Sigmoid colon (tissue), 7 donors: ENCODE results near the gene MED13L. TPM values are rescaled to one million over a fixed set of nuclear protein-coding genes. Genes with fewer than 3 reads are reported as not detected.

Source experiments
- DNase-seq: peaks from one replicate; pipeline ENCODE4 v3.0.0-alpha.2; 2019
- H3K27ac ChIP-seq, 4 donors: fragments of 200-600 bp; sonication (generic); one replicate each; pipeline ENCODE4 v1.5.1; 2016 to 2019; ENCODE audit warnings: mild to moderate bottlenecking in 1 of 4
- H3K27me3 ChIP-seq, 3 donors: fragments of 200-600 bp; sonication (generic); one replicate each; pipeline ENCODE4 v1.5.1; 2019; ENCODE audit warnings: mild to moderate bottlenecking in 1 of 3
- H3K36me3 ChIP-seq, 4 donors: fragments of 200-600 bp; sonication (generic); one replicate each; pipeline ENCODE4 v1.5.1; 2016 to 2019
- H3K4me1 ChIP-seq, 4 donors: fragments of 200-600 bp; sonication (generic); one replicate each; pipeline ENCODE4 v1.5.1; 2017 to 2019
- H3K4me3 ChIP-seq, 4 donors: fragments of 200-600 bp; sonication (generic); one replicate each; pipeline ENCODE4 v1.5.1; 2017 to 2019; ENCODE audit warnings: mild to moderate bottlenecking in 2 of 4, moderate library complexity in 1 of 4
- H3K9me3 ChIP-seq, 4 donors: fragments of 200-600 bp in 3 of 4; sonication (generic) in 3 of 4; one replicate each; pipeline versions ENCODE4 v1.5.1 to v1.6.1; 2013 to 2019
- CTCF ChIP-seq, 4 experiments: fragments of 450-650 bp in 3 of 4; fragments of 200-600 bp in 1 of 4; IDR thresholded peaks; one replicate each; pipeline ENCODE4 v1.5.1; 2016 to 2019; ENCODE audit warnings: antibody characterized with exemption in 4 of 4, mild to moderate bottlenecking in 3 of 4, moderate library complexity in 2 of 4
- EP300 ChIP-seq, 4 donors: sonication (generic); formaldehyde crosslinking; IDR thresholded peaks; one replicate each; pipeline ENCODE4 v1.6.1; 2017; ENCODE audit warnings: antibody characterized with exemption in 4 of 4
- POLR2A ChIP-seq, 2 donors: fragments of 450-650 bp; IDR thresholded peaks; one replicate each; pipeline ENCODE4 v1.6.1; 2016; ENCODE audit warnings: antibody characterized with exemption in 2 of 2, mild to moderate bottlenecking in 2 of 2, moderate library complexity in 2 of 2
- POLR2AphosphoS5 ChIP-seq, 4 donors: sonication (generic); formaldehyde crosslinking; IDR thresholded peaks; one replicate each; pipeline ENCODE4 v1.6.1; 2017; ENCODE audit warnings: antibody characterized with exemption in 4 of 4
- WGBS, 2 donors: extraction: QIAGEN DNeasy Blood & Tissue Kit; methylation state at CpG; one replicate each; pipeline ENCODE4 v1.1.7; 2013; 5-methylcytosine and 5-hydroxymethylcytosine counted together
- intact Hi-C: fragments of 100-400 bp; cut with DNase I; formaldehyde crosslinking; loops from one replicate; pipeline ENCODE4 v1.15.1; 2023
- polyA plus RNA-seq, 3 donors: library from polyadenylated mRNA; stranded (reverse); fragments of 200-250 nt; gene quantifications; one replicate each; pipeline ENCODE4 v1.2.3, GENCODE V29; 2013
- total RNA-seq, 4 donors: library from RNA; depleted of rRNA; stranded (reverse); fragments of >200 nt; gene quantifications; one replicate each; pipeline ENCODE4 v1.1.0, GENCODE V29; 2016
- donor health status: healthy with polysubstance abuse.
- donor health status: Bipolar disorder and iron deficiency.
- donor health status: healthy.

The MED13L gene
- total and polyA plus RNA-seq, 7 donors = 12.5 to 246 (median 151) TPM

DNA sequence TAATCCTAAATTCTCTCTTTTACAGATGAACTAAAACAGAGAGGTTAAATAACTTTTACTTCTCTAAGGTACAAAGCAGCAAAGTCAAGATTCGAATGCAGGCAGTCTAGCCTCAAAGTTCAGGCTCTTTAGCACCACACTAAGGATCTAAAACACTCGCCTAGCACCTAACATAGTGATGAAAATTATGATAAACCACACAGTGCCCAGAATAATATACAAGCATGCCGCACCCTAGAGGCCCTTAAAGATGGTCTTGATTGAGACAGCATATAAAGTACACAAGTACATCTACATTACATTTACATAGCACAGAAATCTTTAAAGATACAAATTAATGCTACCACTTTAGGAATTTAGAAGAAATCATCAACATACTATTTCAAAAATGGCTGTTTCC, 207.0 kb downstream of the MED13L start:
- Histone ChIP-seq H3K27ac (no peak overlapping the region), H3K9me3 (no peaks in the 10 kb centered on the region), H3K4me1 (peaks cover 0 to 31% (median 23%) of the 10 kb centered on the region in 4 donors), H3K27me3 (no peaks in the 10 kb centered on the region), H3K4me3 (no peak overlapping the region), H3K36me3 (no peaks in the 10 kb centered on the region)
- no peak for DNase-seq
- 95 to 98% methylated on average over 3 of the region's 3 CpGs for WGBS, 2 donors
- intact Hi-C loops = no loop called here
- TF ChIP-seq EP300 (IDR thresholded peaks at IDR 0.05) (no peak), CTCF (IDR thresholded peaks at IDR 0.05) (no peak), POLR2AphosphoS5 (IDR thresholded peaks at IDR 0.05) (no peak), POLR2A (IDR thresholded peaks at IDR 0.05) (no peak)

- intact Hi-C loops = no loop called here
- H3K4me3 ChIP-seq = no peak overlapping the region
- no peak for TF ChIP-seq POLR2AphosphoS5 (IDR thresholded peaks at IDR 0.05)
- no peak for TF ChIP-seq CTCF (IDR thresholded peaks at IDR 0.05)
- TF ChIP-seq POLR2A (IDR thresholded peaks at IDR 0.05) = no peak
- no peak for TF ChIP-seq EP300 (IDR thresholded peaks at IDR 0.05)
- H3K9me3 ChIP-seq = no peaks in the 10 kb centered on the region
- H3K4me1 ChIP-seq = peaks cover 0 to 31% (median 25%) of the 10 kb centered on the region in 4 donors
- no peak overlapping the region for H3K27ac ChIP-seq
- no peaks in the 10 kb centered on the region for H3K36me3 ChIP-seq
- H3K27me3 ChIP-seq = no peaks in the 10 kb centered on the region
- no peak for DNase-seq
These were observed 207.6 kb downstream of the MED13L start for GRCh38 chr12:116069943-116070342.

- H3K36me3 ChIP-seq = no peaks in the 10 kb centered on the region
- H3K4me3 ChIP-seq = no peak overlapping the region
- H3K27me3 ChIP-seq = no peaks in the 10 kb centered on the region
- no peak for TF ChIP-seq POLR2A (IDR thresholded peaks at IDR 0.05)
- TF ChIP-seq POLR2AphosphoS5 (IDR thresholded peaks at IDR 0.05) = no peak
- no peak for TF ChIP-seq EP300 (IDR thresholded peaks at IDR 0.05)
- no peak for TF ChIP-seq CTCF (IDR thresholded peaks at IDR 0.05)
- peaks cover 0 to 37% (median 26%) of the 10 kb centered on the region in 4 donors for H3K4me1 ChIP-seq
- WGBS, 2 donors = 93 to 95% methylated on average over 9 of the region's 9 CpGs
- intact Hi-C loops = no loop called here
- H3K27ac ChIP-seq = no peak overlapping the region
- DNase-seq = no peak
- no peaks in the 10 kb centered on the region for H3K9me3 ChIP-seq
These were observed 208.6 kb downstream of the MED13L start for GRCh38 chr12:116068853-116069252.

- no peaks in the 10 kb centered on the region for H3K36me3 ChIP-seq
- H3K9me3 ChIP-seq = no peaks in the 10 kb centered on the region
- peaks cover 0 to 41% (median 26%) of the 10 kb centered on the region in 4 donors for H3K4me1 ChIP-seq
- intact Hi-C loops = no loop called here
- TF ChIP-seq POLR2AphosphoS5 (IDR thresholded peaks at IDR 0.05) (no peak), CTCF (IDR thresholded peaks at IDR 0.05) (no peak), EP300 (IDR thresholded peaks at IDR 0.05) (no peak), POLR2A (IDR thresholded peaks at IDR 0.05) (no peak)
- H3K27ac ChIP-seq = no peak overlapping the region
- H3K4me3 ChIP-seq = no peak overlapping the region
- DNase-seq = no peak
- no peaks in the 10 kb centered on the region for H3K27me3 ChIP-seq
These were observed 209.1 kb downstream of the MED13L start for GRCh38 chr12:116068371-116068770.

DNA sequence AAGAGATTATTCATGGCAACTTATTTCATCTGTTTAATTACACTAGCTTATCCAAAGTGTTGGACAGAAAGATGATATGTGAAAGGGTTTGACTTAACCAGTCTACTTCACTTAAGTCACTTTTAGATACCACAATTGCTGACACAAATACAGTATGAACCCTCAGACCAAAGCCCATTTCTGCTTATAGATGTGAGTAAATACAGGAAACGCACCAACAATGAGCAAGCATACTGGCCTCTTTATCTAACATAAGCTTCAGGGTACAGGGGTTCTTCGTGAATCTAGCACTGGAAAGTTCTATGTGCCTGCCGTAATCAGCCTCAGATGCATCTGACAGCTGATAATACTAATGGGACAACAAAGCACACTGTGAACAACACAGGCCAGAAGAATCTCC, 209.6 kb downstream of the MED13L start:
- intact Hi-C loops = no loop called here
- H3K36me3 ChIP-seq = no peaks in the 10 kb centered on the region
- no peak overlapping the region for H3K27ac ChIP-seq
- DNase-seq = no peak
- H3K4me3 ChIP-seq = no peak overlapping the region
- H3K4me1 ChIP-seq = peaks cover 0 to 41% (median 28%) of the 10 kb centered on the region in 4 donors
- H3K27me3 ChIP-seq = no peaks in the 10 kb centered on the region
- 70 to 72% methylated on average over 3 of the region's 3 CpGs for WGBS, 2 donors
- TF ChIP-seq POLR2AphosphoS5 (IDR thresholded peaks at IDR 0.05) = no peak
- no peak for TF ChIP-seq POLR2A (IDR thresholded peaks at IDR 0.05)
- no peak for TF ChIP-seq CTCF (IDR thresholded peaks at IDR 0.05)
- TF ChIP-seq EP300 (IDR thresholded peaks at IDR 0.05) = no peak
- no peaks in the 10 kb centered on the region for H3K9me3 ChIP-seq
